SK-N-SH treated with all-trans-retinoic acid at 6 μM for 48 hours (cell line): Measurements from ENCODE around the gene DOCK4.

Source experiments
- ATAC-seq: fragments of 200-7000 bp; cut with Tn5 transposase; 3 replicates; pipeline ENCODE4 v1.9.1; 2020; ENCODE audit warnings: mild to moderate bottlenecking, moderate library complexity
- BACH2 ChIP-seq: fragments of 250-450 bp; sonication (Bioruptor Pico); IDR thresholded peaks from 2 replicates; pipeline ENCODE4 v1.9.0; 2021; ENCODE audit warnings: mild to moderate bottlenecking, borderline replicate concordance
- CSDC2 ChIP-seq: fragments of 250-450 bp; sonication (Bioruptor Pico); IDR thresholded peaks from 2 replicates; pipeline ENCODE4 v1.5.0; 2020; ENCODE audit warnings: mild to moderate bottlenecking, moderate library complexity
- ESRRG ChIP-seq: fragments of 250-450 bp; sonication (Bioruptor Pico); IDR thresholded peaks from 2 replicates; pipeline ENCODE4 v1.6.1; 2021; ENCODE audit warnings: mild to moderate bottlenecking
- GLIS3 ChIP-seq: fragments of 250-450 bp; sonication (Bioruptor Pico); IDR thresholded peaks from 2 replicates; pipeline ENCODE4 v1.5.0; 2020; ENCODE audit warnings: mild to moderate bottlenecking, moderate library complexity
- OSR1 ChIP-seq: fragments of 250-450 bp; sonication (Bioruptor Pico); IDR thresholded peaks from 2 replicates; pipeline ENCODE4 v1.8.0; 2022; ENCODE audit warnings: moderate library complexity, mild to moderate bottlenecking, inconsistent platforms
- PPARA ChIP-seq: fragments of 250-450 bp; sonication (Bioruptor Pico); IDR thresholded peaks from 2 replicates; pipeline ENCODE4 v1.5.0; 2020; ENCODE audit warnings: mild to moderate bottlenecking, borderline replicate concordance
- RARB ChIP-seq: fragments of 250-450 bp; sonication (Bioruptor Pico); IDR thresholded peaks from 2 replicates; pipeline ENCODE4 v1.8.0; 2021; ENCODE audit warnings: mild to moderate bottlenecking, moderate library complexity
- SNAI2 ChIP-seq: fragments of 250-450 bp; sonication (Bioruptor Pico); IDR thresholded peaks from 2 replicates; pipeline ENCODE4 v1.5.0; 2020; ENCODE audit warnings: mild to moderate bottlenecking, moderate library complexity
- TCF4 ChIP-seq: fragments of 250-450 bp; sonication (Bioruptor Pico); IDR thresholded peaks from 2 replicates; pipeline ENCODE4 v1.8.0; 2021; ENCODE audit warnings: mild to moderate bottlenecking, moderate library complexity, borderline replicate concordance
- ZC3H10 ChIP-seq: fragments of 250-450 bp; sonication (Bioruptor Pico); IDR thresholded peaks from 2 replicates; pipeline ENCODE4 v1.5.1; 2021; ENCODE audit warnings: mild to moderate bottlenecking, moderate library complexity
- ZNF565 ChIP-seq: fragments of 450-650 bp; formaldehyde crosslinking; conservative IDR thresholded peaks from 2 replicates; pipeline ENCODE4 v1.5.0; 2020; ENCODE audit warnings: low read depth, mild to moderate bottlenecking, moderate library complexity
- ZNF70 ChIP-seq: fragments of 450-650 bp; formaldehyde crosslinking; IDR thresholded peaks from 2 replicates; pipeline ENCODE4 v1.5.0; 2020; ENCODE audit warnings: mild to moderate bottlenecking, moderate library complexity
- ZNF8 ChIP-seq: fragments of 450-650 bp; formaldehyde crosslinking; IDR thresholded peaks from 2 replicates; pipeline ENCODE4 v1.5.0; 2020; ENCODE audit warnings: mild to moderate bottlenecking, moderate library complexity
- TF ChIP-seq, protein P1 (sequence below): fragments of 250-450 bp; sonication (Bioruptor Pico); IDR thresholded peaks from 2 replicates; pipeline ENCODE4 v1.5.0; 2020; ENCODE audit warnings: mild to moderate bottlenecking, moderate library complexity
- TF ChIP-seq, protein P2 (sequence below): fragments of 250-450 bp; sonication (Bioruptor Pico); IDR thresholded peaks from 2 replicates; pipeline ENCODE4 v1.5.1; 2020; ENCODE audit warnings: low read depth, mild to moderate bottlenecking, moderate library complexity
- TF ChIP-seq, protein P3 (sequence below): fragments of 250-450 bp; sonication (Bioruptor Pico); IDR thresholded peaks from 2 replicates; pipeline ENCODE4 v1.5.1; 2021; ENCODE audit warnings: mild to moderate bottlenecking, moderate library complexity

DOCK4 gene

DNA sequence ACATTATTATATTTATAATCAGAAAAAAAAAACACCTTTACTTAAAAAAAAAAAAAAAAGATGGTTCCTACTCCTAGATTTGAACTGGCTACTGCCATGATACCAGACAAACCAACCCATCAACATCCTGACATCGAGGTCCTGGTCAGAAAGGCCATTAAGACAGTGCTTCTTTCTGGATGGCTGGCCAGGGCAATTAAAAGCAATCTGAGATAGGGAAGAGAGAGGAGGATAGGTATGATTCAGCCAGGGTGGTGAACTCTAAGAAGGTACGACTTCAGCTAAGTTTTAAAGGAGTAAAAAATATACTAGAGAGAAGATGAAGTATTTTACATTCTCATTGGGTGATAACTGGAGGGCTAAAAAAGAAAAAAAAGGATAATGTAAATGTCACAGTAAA lies 139.0 kb downstream of the DOCK4 start:
- TF ChIP-seq PPARA (CRISPR knock-in tag) (no peak), ZC3H10 (CRISPR knock-in tag) (no peak), OSR1 (no peak), TCF4 (CRISPR knock-in tag) (no peak), ZNF565 (CRISPR knock-in tag) (no peak), RARB (CRISPR knock-in tag) (no peak), ZNF8 (no peak), ESRRG (CRISPR knock-in tag) (no peak), SNAI2 (CRISPR knock-in tag) (no peak), ZNF70 (CRISPR knock-in tag) (no peak)
- TF ChIP-seq, protein P1, sequence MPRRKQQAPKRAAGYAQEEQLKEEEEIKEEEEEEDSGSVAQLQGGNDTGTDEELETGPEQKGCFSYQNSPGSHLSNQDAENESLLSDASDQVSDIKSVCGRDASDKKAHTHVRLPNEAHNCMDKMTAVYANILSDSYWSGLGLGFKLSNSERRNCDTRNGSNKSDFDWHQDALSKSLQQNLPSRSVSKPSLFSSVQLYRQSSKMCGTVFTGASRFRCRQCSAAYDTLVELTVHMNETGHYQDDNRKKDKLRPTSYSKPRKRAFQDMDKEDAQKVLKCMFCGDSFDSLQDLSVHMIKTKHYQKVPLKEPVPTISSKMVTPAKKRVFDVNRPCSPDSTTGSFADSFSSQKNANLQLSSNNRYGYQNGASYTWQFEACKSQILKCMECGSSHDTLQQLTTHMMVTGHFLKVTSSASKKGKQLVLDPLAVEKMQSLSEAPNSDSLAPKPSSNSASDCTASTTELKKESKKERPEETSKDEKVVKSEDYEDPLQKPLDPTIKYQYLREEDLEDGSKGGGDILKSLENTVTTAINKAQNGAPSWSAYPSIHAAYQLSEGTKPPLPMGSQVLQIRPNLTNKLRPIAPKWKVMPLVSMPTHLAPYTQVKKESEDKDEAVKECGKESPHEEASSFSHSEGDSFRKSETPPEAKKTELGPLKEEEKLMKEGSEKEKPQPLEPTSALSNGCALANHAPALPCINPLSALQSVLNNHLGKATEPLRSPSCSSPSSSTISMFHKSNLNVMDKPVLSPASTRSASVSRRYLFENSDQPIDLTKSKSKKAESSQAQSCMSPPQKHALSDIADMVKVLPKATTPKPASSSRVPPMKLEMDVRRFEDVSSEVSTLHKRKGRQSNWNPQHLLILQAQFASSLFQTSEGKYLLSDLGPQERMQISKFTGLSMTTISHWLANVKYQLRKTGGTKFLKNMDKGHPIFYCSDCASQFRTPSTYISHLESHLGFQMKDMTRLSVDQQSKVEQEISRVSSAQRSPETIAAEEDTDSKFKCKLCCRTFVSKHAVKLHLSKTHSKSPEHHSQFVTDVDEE (CRISPR knock-in tag), result no peak
- TF ChIP-seq, protein P2, sequence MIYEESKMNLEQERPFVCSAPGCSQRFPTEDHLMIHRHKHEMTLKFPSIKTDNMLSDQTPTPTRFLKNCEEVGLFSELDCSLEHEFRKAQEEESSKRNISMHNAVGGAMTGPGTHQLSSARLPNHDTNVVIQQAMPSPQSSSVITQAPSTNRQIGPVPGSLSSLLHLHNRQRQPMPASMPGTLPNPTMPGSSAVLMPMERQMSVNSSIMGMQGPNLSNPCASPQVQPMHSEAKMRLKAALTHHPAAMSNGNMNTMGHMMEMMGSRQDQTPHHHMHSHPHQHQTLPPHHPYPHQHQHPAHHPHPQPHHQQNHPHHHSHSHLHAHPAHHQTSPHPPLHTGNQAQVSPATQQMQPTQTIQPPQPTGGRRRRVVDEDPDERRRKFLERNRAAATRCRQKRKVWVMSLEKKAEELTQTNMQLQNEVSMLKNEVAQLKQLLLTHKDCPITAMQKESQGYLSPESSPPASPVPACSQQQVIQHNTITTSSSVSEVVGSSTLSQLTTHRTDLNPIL (CRISPR knock-in tag), result no peak
- ATAC-seq, result no peak

DNA sequence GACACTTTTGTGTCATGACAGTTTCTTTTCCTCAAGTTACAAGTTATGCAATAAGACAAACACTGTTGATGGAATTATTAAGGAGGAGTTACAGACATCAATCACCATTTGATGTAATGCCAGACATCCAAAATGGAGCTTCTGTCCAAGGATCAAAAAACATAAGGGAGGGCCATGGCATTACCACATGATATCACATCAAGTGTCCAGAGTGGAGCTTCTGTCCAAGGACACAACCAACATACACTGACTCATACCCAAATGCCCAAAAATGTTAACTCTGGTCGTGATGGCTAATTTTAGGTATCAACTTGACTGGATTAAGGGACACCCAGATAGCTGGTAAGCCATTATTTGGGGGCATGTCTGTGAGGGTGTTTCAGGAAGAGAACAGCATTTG lies 140.4 kb downstream of the DOCK4 start:
- TF ChIP-seq, protein P1 (CRISPR knock-in tag), result no peak
- no peak for TF ChIP-seq GLIS3
- no peak for TF ChIP-seq BACH2 (CRISPR knock-in tag)
- TF ChIP-seq, protein P3, sequence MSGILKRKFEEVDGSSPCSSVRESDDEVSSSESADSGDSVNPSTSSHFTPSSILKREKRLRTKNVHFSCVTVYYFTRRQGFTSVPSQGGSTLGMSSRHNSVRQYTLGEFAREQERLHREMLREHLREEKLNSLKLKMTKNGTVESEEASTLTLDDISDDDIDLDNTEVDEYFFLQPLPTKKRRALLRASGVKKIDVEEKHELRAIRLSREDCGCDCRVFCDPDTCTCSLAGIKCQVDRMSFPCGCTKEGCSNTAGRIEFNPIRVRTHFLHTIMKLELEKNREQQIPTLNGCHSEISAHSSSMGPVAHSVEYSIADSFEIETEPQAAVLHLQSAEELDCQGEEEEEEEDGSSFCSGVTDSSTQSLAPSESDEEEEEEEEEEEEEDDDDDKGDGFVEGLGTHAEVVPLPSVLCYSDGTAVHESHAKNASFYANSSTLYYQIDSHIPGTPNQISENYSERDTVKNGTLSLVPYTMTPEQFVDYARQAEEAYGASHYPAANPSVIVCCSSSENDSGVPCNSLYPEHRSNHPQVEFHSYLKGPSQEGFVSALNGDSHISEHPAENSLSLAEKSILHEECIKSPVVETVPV (CRISPR knock-in tag), result no peak
- TF ChIP-seq ZNF8, result no peak
- TF ChIP-seq SNAI2 (CRISPR knock-in tag), result no peak
- no peak for ATAC-seq

DNA sequence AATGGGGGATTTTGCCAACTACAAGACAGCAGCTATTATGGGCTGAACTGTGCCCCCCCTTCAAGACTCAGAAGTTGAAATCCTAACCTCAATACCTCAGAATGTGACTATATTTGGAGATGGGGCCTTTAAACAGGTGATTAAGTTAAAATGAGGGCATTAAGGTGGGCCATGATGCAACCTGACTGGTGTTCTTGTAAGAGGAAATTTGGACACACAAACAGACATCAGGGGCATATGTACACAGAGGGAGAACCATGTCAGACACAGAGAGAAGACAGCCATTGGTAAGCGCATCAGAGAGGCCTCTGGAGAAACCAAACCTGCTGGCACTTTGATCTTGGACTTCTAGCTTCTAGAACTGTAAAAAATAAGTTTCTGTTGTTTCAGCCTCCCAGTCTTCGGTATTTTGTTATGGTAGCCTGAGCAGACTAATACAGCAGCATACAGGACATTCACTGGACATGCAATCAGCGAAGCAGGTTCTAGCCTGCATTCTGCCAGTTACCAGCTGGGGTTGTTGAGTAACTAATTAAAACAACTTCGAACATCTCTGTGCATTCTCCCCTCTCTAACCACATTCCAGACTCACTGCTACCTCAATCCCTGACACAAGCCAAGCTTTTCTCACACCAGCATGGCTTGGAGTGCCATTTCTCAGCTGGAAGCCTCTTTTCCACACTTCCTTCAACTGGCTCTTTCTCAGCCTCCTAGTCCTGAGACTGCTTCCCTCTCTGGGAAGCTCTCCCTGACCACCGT lies 141.4 kb downstream of the DOCK4 start:
- TF ChIP-seq PPARA (CRISPR knock-in tag) (no peak), ZC3H10 (CRISPR knock-in tag) (no peak), SNAI2 (CRISPR knock-in tag) (no peak), TCF4 (CRISPR knock-in tag) (no peak), ZNF70 (CRISPR knock-in tag) (no peak), RARB (CRISPR knock-in tag) (no peak), CSDC2 (no peak)
- TF ChIP-seq, protein P1 (CRISPR knock-in tag), result no peak
- ATAC-seq, result no peak
